Neural cell (in vitro differentiated cells): ENCODE measurements around the gene CRY2. TPM values are rescaled to one million over a fixed set of nuclear protein-coding genes. Genes with fewer than 3 reads are reported as not detected.

Experiments used
- H2AFZ ChIP-seq: fragments of 200-600, 300-800 bp; sonication (generic), shearing (Covaris generic); 2 replicates; pipeline ENCODE4 v1.6.0; 2014; ENCODE audit warnings: low read depth, mild to moderate bottlenecking, antibody characterized with exemption, low read length, moderate library complexity
- H3F3A ChIP-seq: fragments of 200-600 bp; shearing (Covaris generic); 2 replicates; pipeline ENCODE4 v1.6.1; 2016; ENCODE audit warnings: mild to moderate bottlenecking, moderate library complexity, mixed read lengths, antibody characterized with exemption, low read length; ENCODE audit not compliant: insufficient read depth, poor library complexity, severe bottlenecking
- H3K27ac ChIP-seq: fragments of 200-600, 300-800 bp; sonication (generic), shearing (Covaris generic); 2 replicates; pipeline ENCODE4 v1.5.1; 2014; ENCODE audit warnings: mild to moderate bottlenecking, low read length, moderate library complexity
- H3K27me3 ChIP-seq: fragments of 300-800, 200-600 bp; sonication (generic), shearing (Covaris generic); 2 replicates; pipeline ENCODE4 v1.6.0; 2014; ENCODE audit warnings: mild to moderate bottlenecking, low read depth, low read length, moderate library complexity; ENCODE audit not compliant: insufficient read depth
- H3K36me3 ChIP-seq: fragments of 300-800, 200-600 bp; sonication (generic), shearing (Covaris generic); 2 replicates; pipeline ENCODE4 v1.5.1; 2014; ENCODE audit warnings: mild to moderate bottlenecking, antibody characterized with exemption, low read length, moderate library complexity; ENCODE audit not compliant: insufficient read depth
- H3K4me2 ChIP-seq: fragments of 300-800, 200-600 bp; sonication (generic), shearing (Covaris generic); 2 replicates; pipeline ENCODE4 v1.6.0; 2014; ENCODE audit warnings: mild to moderate bottlenecking, low read length
- H3K4me3 ChIP-seq: fragments of 300-800, 200-600 bp; sonication (generic), shearing (Covaris generic); 2 replicates; pipeline ENCODE4 v1.5.1; 2014; ENCODE audit warnings: mild to moderate bottlenecking, low read length, moderate library complexity
- H3K79me2 ChIP-seq: fragments of 200-600 bp; shearing (Covaris generic); replicated peaks from 2 replicates; pipeline ENCODE4 v1.6.0; 2014; ENCODE audit warnings: mild to moderate bottlenecking, low read length, moderate library complexity; ENCODE audit not compliant: insufficient read depth
- H3K9ac ChIP-seq: fragments of 300-800, 200-600 bp; sonication (generic), shearing (Covaris generic); 2 replicates; pipeline ENCODE4 v1.6.1; 2016; ENCODE audit warnings: mild to moderate bottlenecking, low read length, mixed read lengths
- H3K9me2 ChIP-seq: fragments of 200-600 bp; shearing (Covaris generic); 2 replicates; pipeline ENCODE4 v1.6.1; 2016; ENCODE audit warnings: mild to moderate bottlenecking, low read length, mixed read lengths; ENCODE audit not compliant: insufficient read depth
- H3K9me3 ChIP-seq: fragments of 200-600, 300-800 bp; sonication (generic), shearing (Covaris generic); 2 replicates; pipeline ENCODE4 v1.6.1; 2016; ENCODE audit warnings: mild to moderate bottlenecking, mixed run types, low read length, moderate library complexity, mixed read lengths
- H4K20me1 ChIP-seq: fragments of 200-600 bp; shearing (Covaris generic); 2 replicates; pipeline ENCODE4 v1.6.1; 2016; ENCODE audit warnings: mild to moderate bottlenecking, mixed run types; ENCODE audit not compliant: insufficient read depth
- CTCF ChIP-seq: fragments of 450-650 bp; IDR thresholded peaks from 2 replicates; pipeline ENCODE4 v1.5.1; 2014; ENCODE audit warnings: antibody characterized with exemption, mild to moderate bottlenecking, moderate library complexity; ENCODE audit not compliant: poor library complexity, severe bottlenecking
- EP300 ChIP-seq: fragments of 450-650 bp; conservative IDR thresholded peaks from 2 replicates; pipeline ENCODE4 v1.6.1; 2014; ENCODE audit warnings: antibody characterized with exemption, mild to moderate bottlenecking, moderate library complexity; ENCODE audit not compliant: poor library complexity, severe bottlenecking
- EZH2 ChIP-seq: fragments of 200-600, 300-800 bp; shearing (Covaris generic), sonication (generic); IDR thresholded peaks from 2 replicates; pipeline ENCODE4 v1.6.1; 2014; ENCODE audit warnings: antibody characterized with exemption, low read length, borderline replicate concordance, mild to moderate bottlenecking; ENCODE audit not compliant: insufficient read depth, poor library complexity, severe bottlenecking
- MXI1 ChIP-seq: fragments of 450-650 bp; conservative IDR thresholded peaks from 2 replicates; pipeline ENCODE4 v1.6.1; 2014; ENCODE audit warnings: antibody characterized with exemption, mild to moderate bottlenecking; ENCODE audit not compliant: poor library complexity, severe bottlenecking
- POLR2AphosphoS5 ChIP-seq: IDR thresholded peaks from 2 replicates; pipeline ENCODE4 v1.6.1; 2012
- RAD21 ChIP-seq: fragments of 450-650 bp; conservative IDR thresholded peaks from 2 replicates; pipeline ENCODE4 v1.6.1; 2014; ENCODE audit warnings: antibody characterized with exemption, mild to moderate bottlenecking, moderate library complexity
- REST ChIP-seq: IDR thresholded peaks from 2 replicates; pipeline ENCODE4 v1.6.1; 2012; ENCODE audit warnings: borderline replicate concordance
- SMC3 ChIP-seq: fragments of 450-650 bp; conservative IDR thresholded peaks from 2 replicates; pipeline ENCODE4 v1.6.1; 2014; ENCODE audit warnings: antibody characterized with exemption, mild to moderate bottlenecking, moderate library complexity; ENCODE audit not compliant: poor library complexity
- TAF1 ChIP-seq: IDR thresholded peaks from 2 replicates; pipeline ENCODE4 v1.6.1; 2012; ENCODE audit warnings: low read depth
- polyA plus RNA-seq: library from polyadenylated mRNA; depleted of rRNA; stranded (reverse); fragments of >200 nt; gene quantifications from 2 replicates; pipeline ENCODE4 v1.2.3, GENCODE V29; 2014

The CRY2 gene
- polyA plus RNA-seq, 1 donor from 2014 or later, result 27.8 TPM

- H4K20me1 ChIP-seq, result no peaks in the 10 kb centered on the region
- no peaks in the 10 kb centered on the region for H3K79me2 ChIP-seq
- no peak overlapping the region for H3K4me2 ChIP-seq
- H3K9me3 ChIP-seq, result no peaks in the 10 kb centered on the region
- no peak for TF ChIP-seq EP300
- no peak for TF ChIP-seq REST
- no peak for TF ChIP-seq POLR2AphosphoS5
- TF ChIP-seq TAF1, result no peak
- TF ChIP-seq SMC3, result no peak
- no peak for TF ChIP-seq MXI1
- no peak for TF ChIP-seq RAD21
- no peak for TF ChIP-seq EZH2
- TF ChIP-seq CTCF, result no peak
- no peak overlapping the region for H3K4me3 ChIP-seq
- no peaks in the 10 kb centered on the region for H3F3A ChIP-seq
- peaks cover 7% of the 10 kb centered on the region for H3K36me3 ChIP-seq
- H3K27ac ChIP-seq, result no peak overlapping the region
- H3K9ac ChIP-seq, result no peak overlapping the region
- H3K27me3 ChIP-seq, result no peaks in the 10 kb centered on the region
- no peak overlapping the region for H2AFZ ChIP-seq
- no peaks in the 10 kb centered on the region for H3K9me2 ChIP-seq
Measured at GRCh38 chr11:45812581-45813548, 34.4 kb upstream of the CRY2 start.

DNA sequence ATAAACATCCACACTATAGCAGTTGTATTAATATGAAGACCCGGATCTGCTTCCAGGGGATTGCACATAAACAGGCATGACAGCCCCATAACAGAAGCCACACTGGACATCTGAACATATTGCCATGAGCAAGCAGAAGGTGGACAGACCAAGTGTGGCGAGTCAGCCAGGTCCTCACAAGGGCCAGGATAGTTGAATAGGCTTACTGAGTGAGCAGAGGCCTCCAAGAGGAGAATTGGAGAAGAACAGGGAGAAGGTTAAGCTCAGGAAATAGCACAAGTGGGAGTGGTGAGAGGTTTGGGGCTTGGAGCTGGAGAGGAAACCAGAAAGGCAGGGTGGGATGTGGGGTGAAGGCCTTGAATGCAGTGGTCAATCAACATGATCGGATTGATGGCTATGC, 31.5 kb upstream of the CRY2 start:
- Histone ChIP-seq H4K20me1 (no peaks in the 10 kb centered on the region), H3K9ac (no peak overlapping the region), H3F3A (no peaks in the 10 kb centered on the region), H3K4me2 (no peak overlapping the region), H3K9me3 (no peaks in the 10 kb centered on the region), H3K9me2 (no peaks in the 10 kb centered on the region), H2AFZ (no peak overlapping the region), H3K36me3 (peaks cover 4% of the 10 kb centered on the region), H3K4me3 (no peak overlapping the region), H3K79me2 (no peaks in the 10 kb centered on the region), H3K27ac (no peak overlapping the region), H3K27me3 (no peaks in the 10 kb centered on the region)
- TF ChIP-seq POLR2AphosphoS5 (no peak), EP300 (no peak), TAF1 (no peak), REST (no peak), MXI1 (no peak), CTCF (no peak), SMC3 (no peak), EZH2 (no peak), RAD21 (no peak)
